ENCODE measurements around the gene BMERB1. TPM values are rescaled to one million over a fixed set of nuclear protein-coding genes. Genes with fewer than 3 reads are reported as not detected.

Gene BMERB1
- total RNA-seq, 1 experiment from 2014 or later, result 13.6 TPM

GRCh38 chr16:15613676-15614075, 179.3 kb downstream of the BMERB1 start (continued):
- TF ChIP-seq MAX (CRISPR knock-in tag; IDR thresholded peaks at IDR 0.05), result no peak
- no peak for TF ChIP-seq ZNF263 (CRISPR knock-in tag; IDR thresholded peaks at IDR 0.05; ENCODE audit: low read depth)
- TF ChIP-seq NFYB (CRISPR knock-in tag; conservative IDR thresholded peaks at IDR 0.05; ENCODE audit: low read depth), result no peak
- TF ChIP-seq ZNF396 (CRISPR knock-in tag; IDR thresholded peaks at IDR 0.05; ENCODE audit: borderline replicate concordance), result no peak
- TF ChIP-seq ZNF219 (CRISPR knock-in tag; IDR thresholded peaks at IDR 0.05; ENCODE audit: borderline replicate concordance), result no peak
- no peak for TF ChIP-seq PREB (CRISPR knock-in tag; IDR thresholded peaks at IDR 0.05; ENCODE audit: borderline replicate concordance)
- no peak for TF ChIP-seq HMGXB4 (CRISPR knock-in tag; IDR thresholded peaks at IDR 0.05)
- TF ChIP-seq OVOL2 (CRISPR knock-in tag; IDR thresholded peaks at IDR 0.05; ENCODE audit: borderline replicate concordance), result no peak
- no peak for TF ChIP-seq AR (CRISPR knock-in tag; IDR thresholded peaks at IDR 0.05)
- TF ChIP-seq E2F4 (CRISPR knock-in tag; IDR thresholded peaks at IDR 0.05; ENCODE audit: borderline replicate concordance, low read depth), result no peak
- TF ChIP-seq MLX (CRISPR knock-in tag; IDR thresholded peaks at IDR 0.05), result no peak
- no peak for TF ChIP-seq ZMAT4 (CRISPR knock-in tag; IDR thresholded peaks at IDR 0.05)

GRCh38 chr16:15616012-15616411, 181.6 kb downstream of the BMERB1 start:
- Mint-ChIP-seq H3K4me1 (no peaks in the 10 kb centered on the region), H3K27me3 (ENCODE audit: low read depth) (no peaks in the 10 kb centered on the region), H3K27ac (no peak overlapping the region), H3K9me3 (no peaks in the 10 kb centered on the region), H3K36me3 (peaks cover 62% of the 10 kb centered on the region), H3K4me3 (no peak overlapping the region)
- TF ChIP-seq MLX (CRISPR knock-in tag; IDR thresholded peaks at IDR 0.05), result no peak
- no peak for TF ChIP-seq MXD4 (CRISPR knock-in tag; IDR thresholded peaks at IDR 0.05; ENCODE audit: borderline replicate concordance)
- no peak for TF ChIP-seq TCF7 (CRISPR knock-in tag; IDR thresholded peaks at IDR 0.05; ENCODE audit: low read depth)
- TF ChIP-seq ATF2 (CRISPR knock-in tag; IDR thresholded peaks at IDR 0.05; ENCODE audit: borderline replicate concordance, low read depth), result no peak
- no peak for TF ChIP-seq GTF2I (CRISPR knock-in tag; conservative IDR thresholded peaks at IDR 0.05)
- TF ChIP-seq GRHL2 (CRISPR knock-in tag; IDR thresholded peaks at IDR 0.05; ENCODE audit: insufficient replicate concordance, severe bottlenecking), result no peak
- no peak for TF ChIP-seq ATF3 (CRISPR knock-in tag; conservative IDR thresholded peaks at IDR 0.05)
- CTCF ChIA-PET, result no interaction called here
- POLR2A ChIA-PET, result no interaction called here
- DNase-seq (ENCODE audit: low spot score), result no peak
- ATAC-seq, result no peak
